HepG2 (cell line): Measurements from ENCODE around the gene TOB2. TPM values are rescaled to one million over a fixed set of nuclear protein-coding genes. Genes with fewer than 3 reads are reported as not detected.

Experiments
- ATAC-seq: fragments of 200-7000 bp; cut with Tn5 transposase; 3 replicates; pipeline ENCODE4 v1.9.1; 2020; ENCODE audit warnings: mild to moderate bottlenecking, moderate library complexity
- BruUV-seq: library from RNA; stranded (reverse); fragments of 400-500 nt; replicated peaks from 2 replicates; lab custom pipeline; 2021; lab: Mats Ljungman, UMichigan
- CTCF ChIA-PET: fragments of 300-600 bp; formaldehyde crosslinking; extraction: SDS; loops from one replicate; lab custom pipeline; 2021; ENCODE audit warnings: low total read pairs, inconsistent platforms, low intra/inter-chr PET ratio; lab: Yijun Ruan, JAX
- POLR2A ChIA-PET: fragments of 350-600 bp; sonication (Branson Sonifier 250); formaldehyde crosslinking; loops from one replicate; lab custom pipeline; 2020; ENCODE audit warnings: antibody characterized with exemption, inconsistent platforms; lab: Yijun Ruan, JAX
- DNase-seq: peaks from one replicate; pipeline ENCODE4 v3.0.0-alpha.2; 2015; ENCODE audit warnings: low spot score
- FAIRE-seq: peaks from 3 replicates; lab custom pipeline; 2011; peaks lifted over from hg19 to GRCh38; lab: Jason Lieb, UNC
- H2AFZ ChIP-seq: one replicate; pipeline ENCODE4 v1.6.1; 2011; ENCODE audit warnings: low read length, inconsistent platforms
- H3K27ac ChIP-seq: fragments of 300-600 bp; 3 replicates; pipeline ENCODE4 v1.8.0; 2011; ENCODE audit warnings: mixed run types, mild to moderate bottlenecking, mixed read lengths, low read length, inconsistent platforms; ENCODE audit not compliant: insufficient read depth; ENCODE audit errors: extremely low read length
- H3K27me3 ChIP-seq, 2 experiments: fragments of 200-600 bp in 1 of 2; 2 replicates in 1 of 2; 3 replicates in 1 of 2; pipeline versions ENCODE4 v1.6.0 to v1.8.0; 2011; ENCODE audit warnings: low read length in 2 of 2, mild to moderate bottlenecking in 2 of 2, moderate library complexity in 2 of 2, inconsistent platforms in 1 of 2; ENCODE audit not compliant: insufficient read depth in 2 of 2, control insufficient read depth in 1 of 2
- H3K36me3 ChIP-seq, 2 experiments: fragments of 200-600 bp in 1 of 2; replicated peaks in 1 of 2; 2 replicates in 1 of 2; 3 replicates in 1 of 2; pipeline versions ENCODE4 v1.5.1 to v1.8.0; 2011; ENCODE audit warnings: low read length in 2 of 2, inconsistent platforms in 1 of 2; ENCODE audit not compliant: insufficient read depth in 2 of 2, control insufficient read depth in 1 of 2
- H3K4me1 ChIP-seq: 2 replicates; pipeline ENCODE4 v1.5.1; 2012; ENCODE audit warnings: low read length, inconsistent platforms; ENCODE audit not compliant: insufficient read depth
- H3K4me2 ChIP-seq: 2 replicates; pipeline ENCODE4 v1.6.0; 2011; ENCODE audit warnings: low read depth, low read length, inconsistent platforms
- H3K4me3 ChIP-seq, 3 experiments: fragments of 200-600 bp in 1 of 3; sonication (generic), shearing (Covaris generic) in 1 of 3; replicated peaks in 1 of 3; 2 replicates each; pipeline ENCODE4 v1.5.1; 2011 to 2016; ENCODE audit warnings: low read length in 3 of 3, inconsistent platforms in 2 of 3, low read depth in 2 of 3, mild to moderate bottlenecking in 2 of 3, control low read depth in 1 of 3, mixed read lengths in 1 of 3; ENCODE audit not compliant: insufficient read depth in 1 of 3
- H3K79me2 ChIP-seq: one replicate; pipeline ENCODE4 v1.6.1; 2011; ENCODE audit warnings: low read length, inconsistent platforms; ENCODE audit not compliant: insufficient read depth
- H3K9ac ChIP-seq: 2 replicates; pipeline ENCODE4 v1.6.0; 2011; ENCODE audit warnings: mild to moderate bottlenecking, low read depth, low read length, inconsistent platforms; ENCODE audit not compliant: insufficient read depth
- H3K9me3 ChIP-seq: 2 replicates; pipeline ENCODE4 v1.5.1; 2012; ENCODE audit warnings: mild to moderate bottlenecking, low read length
- H4K20me1 ChIP-seq: 2 replicates; pipeline ENCODE4 v1.6.0; 2011; ENCODE audit warnings: inconsistent platforms, mild to moderate bottlenecking, low read length, moderate library complexity; ENCODE audit not compliant: insufficient read depth
- ARID3A ChIP-seq: IDR thresholded peaks from 2 replicates; pipeline ENCODE4 v1.6.1; 2012; ENCODE audit warnings: low read depth, low read length, improper control_type of control experiment
- CREB3 ChIP-seq: sonication (generic); formaldehyde crosslinking; IDR thresholded peaks from 2 replicates; pipeline ENCODE4 v1.5.0; 2020; ENCODE audit warnings: missing genetic modification reagents
- CREBL2 ChIP-seq: sonication (generic); formaldehyde crosslinking; IDR thresholded peaks from 2 replicates; pipeline ENCODE4 v1.8.1; 2023; ENCODE audit warnings: missing genetic modification reagents, mild to moderate bottlenecking, borderline replicate concordance
- E2F1 ChIP-seq: sonication (generic); formaldehyde crosslinking; IDR thresholded peaks from 2 replicates; pipeline ENCODE4 v1.5.0; 2020; ENCODE audit warnings: missing genetic modification reagents
- MEIS1 ChIP-seq: sonication (generic); formaldehyde crosslinking; IDR thresholded peaks from 2 replicates; pipeline ENCODE4 v1.9.0; 2021; ENCODE audit warnings: mild to moderate bottlenecking, missing genetic modification reagents, moderate library complexity, borderline replicate concordance
- MLXIP ChIP-seq: sonication (generic); formaldehyde crosslinking; IDR thresholded peaks from 2 replicates; pipeline ENCODE4 v1.9.0; 2021; ENCODE audit warnings: missing genetic modification reagents, borderline replicate concordance
- TFDP2 ChIP-seq: sonication (generic); formaldehyde crosslinking; IDR thresholded peaks from 2 replicates; pipeline ENCODE4 v1.4.0; 2020; ENCODE audit warnings: missing genetic modification reagents
- THRA ChIP-seq: sonication (generic); formaldehyde crosslinking; IDR thresholded peaks from 2 replicates; pipeline ENCODE4 v1.4.0; 2020; ENCODE audit warnings: missing genetic modification reagents, borderline replicate concordance
- ZNF205 ChIP-seq: IDR thresholded peaks from 2 replicates; pipeline ENCODE4 v1.6.1; 2018; ENCODE audit warnings: missing biosample characterization, missing genetic modification reagents
- ZNF274 ChIP-seq: sonication (generic); formaldehyde crosslinking; IDR thresholded peaks from 2 replicates; pipeline ENCODE4 v1.5.1; 2020; ENCODE audit warnings: mild to moderate bottlenecking, missing genetic modification reagents
- WGBS: methylation state at CpG from one replicate; pipeline ENCODE4 v1.1.6; 2017; ENCODE audit warnings: low lambda C conversion rate; 5-methylcytosine and 5-hydroxymethylcytosine counted together
- in situ Hi-C: cut with HindIII; loops from 2 replicates; pipeline ENCODE4 v1.10.0; 2017; ENCODE audit warnings: low pct_unique_long_range_greater_than_20kb; ENCODE audit not compliant: extremely low pct_ligation_motif_present
- intact Hi-C: fragments of 100-400 bp; cut with micrococcal nuclease; formaldehyde crosslinking; loops from one replicate; pipeline ENCODE4 v1.10.0; 2022; ENCODE audit not compliant: unreplicated experiment
- polyA plus RNA-seq, 8 experiments: library from polyadenylated mRNA; depleted of rRNA in 3 of 8; stranded (reverse) in 7 of 8; unstranded in 1 of 8; fragments of >200 nt; fragmentation: Illumina TruSeq in 4 of 8; extraction: Trizol in 4 of 8; gene quantifications; 2 replicates each; pipeline versions ENCODE4 v1.2.1 to v1.2.3, GENCODE V29; 2011 to 2016; ENCODE audit warnings: low read depth in 4 of 8, missing spikeins in 1 of 8, mixed read lengths in 1 of 8; ENCODE audit not compliant: insufficient read depth in 1 of 8
- total RNA-seq, 5 experiments: library from RNA; depleted of rRNA; stranded (reverse); fragments of >200 nt; fragmentation: Illumina TruSeq; extraction: Trizol; gene quantifications; 2 replicates each; pipeline ENCODE4 v1.2.3, GENCODE V29; 2016; ENCODE audit warnings: low read depth in 1 of 5

Gene TOB2
- total and polyA plus RNA-seq, 2 of the 13 experiments (the other 11 are each of a cell fraction or from before 2014, with no cell fraction given): 12.2 to 13.7 TPM

GRCh38 chr22:41468381-41469217 lies 22.0 kb upstream of the TOB2 start, which contains the start of the genes ACO2 and PHF5A:
Gene ACO2, plus strand, starts transcription at chr22:41469117. Its CDS starts 30 bp downstream, at chr22:41469147.
Gene PHF5A, minus strand, starts transcription at chr22:41468692. Its CDS starts 39 bp downstream, at chr22:41468653.
- ChIA-PET CTCF (no interaction called here), POLR2A (interaction anchor here (0.6 to 2.6 kb wide), 21 partner anchors 10 to 364 kb away, joined by 3 to 122 read pairs (median 6); partner anchors contain the start of genes DESI1, RANGAP1, SREBF2 and TEF)
- H3K79me2 ChIP-seq: peaks cover 77% of the 10 kb centered on the region
- ATAC-seq (peak; percentile 93), FAIRE-seq (peak; percentile 98), DNase-seq (peak; percentile 96)
- peak within 1 kb of the TSS; percentile 98 for H3K27ac ChIP-seq
- H3K27me3 ChIP-seq: no peaks in the 10 kb centered on the region; a peak in 1 of 5 replicates
- peak within 1 kb of the TSS; percentile 92 for H3K9ac ChIP-seq
- H3K4me2 ChIP-seq: peak within 1 kb of the TSS; percentile 97
- H3K9me3 ChIP-seq: no peaks in the 10 kb centered on the region
- H4K20me1 ChIP-seq: no peaks in the 10 kb centered on the region; the same call in 1 of the 2 replicates
- peak within 1 kb of the TSS; percentile 87 for H2AFZ ChIP-seq
- under 1% methylated on average over 34 of the region's 51 CpGs for WGBS
- H3K36me3 ChIP-seq: peaks cover 10 to 37% of the 10 kb centered on the region in 2 experiments
- intact Hi-C loops: loop anchor here (1.0 kb wide), 1 partner anchor 20 kb away; no protein-coding TSS in a partner anchor
- peaks cover 66% of the 10 kb centered on the region for H3K4me1 ChIP-seq
- in situ Hi-C loops: no loop called here
- BruUV-seq: no TSS peak
- H3K4me3 ChIP-seq: peak within 1 kb of the TSS; percentile 92 to 95 (median 92)
- TF ChIP-seq ARID3A: 0 out of 2 replicates have a peak, but pooled peaks have one; percentile 10
- TF ChIP-seq E2F1 (CRISPR knock-in tag): peak; percentile 79
- 0 out of 2 replicates have a peak, but pooled peaks have one; percentile 48 for TF ChIP-seq CREB3 (CRISPR knock-in tag)
- TF ChIP-seq ZNF274 (CRISPR knock-in tag): 0 out of 2 replicates have a peak, but pooled peaks have one; percentile 35
- TF ChIP-seq ZNF205 (CRISPR knock-in tag): 0 out of 2 replicates have a peak, but pooled peaks have one; percentile 12
- peak; percentile 43; the same call in 1 of the 2 replicates for TF ChIP-seq MLXIP
- peak; percentile 80 for TF ChIP-seq TFDP2 (CRISPR knock-in tag)
- TF ChIP-seq THRA (CRISPR knock-in tag): peak; percentile 65
- TF ChIP-seq MEIS1 (CRISPR knock-in tag): peak; percentile 82; the same call in 1 of the 2 replicates
- TF ChIP-seq CREBL2 (CRISPR knock-in tag): no peak
